Lower leg skin (tissue), 4 donors: ENCODE data around the gene CEACAM1. TPM values are rescaled to one million over a fixed set of nuclear protein-coding genes. Genes with fewer than 3 reads are reported as not detected.

Experiments used
- total RNA-seq, 4 donors: library from RNA; depleted of rRNA; stranded (reverse); fragments of >200 nt; gene quantifications; one replicate each; pipeline ENCODE4 v1.1.0, GENCODE V29; 2016

The CEACAM1 gene
- total RNA-seq, 4 donors from 2014 or later: 1.2 to 4.6 (median 2.7) TPM

Other genes starting within 250 kb of the CEACAM1 start
- gene PRR19, start 226.3 kb downstream of the CEACAM1 start, total RNA-seq: under 1 TPM in 3 of 4 donors, not detected in 1; 0.23 to 0.30 (median 0.29) TPM
- 10 to 100 TPM in 3 of 4 donors, 1 to 10 TPM in 1; 4.3 to 18.4 (median 14.0) TPM for gene PAFAH1B3, start 225.9 kb downstream of the CEACAM1 start, total RNA-seq
- gene TMEM145, start 215.2 kb downstream of the CEACAM1 start, total RNA-seq: under 1 TPM in 1 of 4 donors, not detected in 3; 0.88 TPM
- gene MEGF8, start 202.8 kb downstream of the CEACAM1 start, total RNA-seq: 10 to 100 TPM in 3 of 4 donors, 1 to 10 TPM in 1; 6.1 to 14.1 (median 12.0) TPM
- 100 to 1,000 TPM; 359 to 606 (median 493) TPM for gene CNFN, start 138.2 kb downstream of the CEACAM1 start, total RNA-seq
- 10 to 100 TPM; 20.9 to 96.9 (median 55.9) TPM for gene LIPE, start 101.1 kb downstream of the CEACAM1 start, total RNA-seq
- gene CXCL17, start 85.5 kb downstream of the CEACAM1 start, total RNA-seq: under 1 TPM in 1 of 4 donors, not detected in 3; 0.69 TPM
- not detected for gene CEACAM8, start 66.4 kb upstream of the CEACAM1 start, total RNA-seq
- gene PSG3, start 212.0 kb upstream of the CEACAM1 start, total RNA-seq: not detected
- gene PSG8, start 237.2 kb upstream of the CEACAM1 start, total RNA-seq: not detected